GM13977 (cell line): ENCODE measurements around the gene TMX1.

ENCODE experiments used
- DNase-seq: peaks from one replicate; pipeline ENCODE4 v3.0.0; 2012; ENCODE audit warnings: low spot score
- CTCF ChIP-seq: IDR thresholded peaks from 2 replicates; pipeline ENCODE4 v1.5.1; 2012; ENCODE audit warnings: mild to moderate bottlenecking, control low read depth; ENCODE audit not compliant: insufficient read depth; ENCODE audit errors: extremely low read depth, missing control alignments
- in situ Hi-C: fragments of 300-500 bp; cut with MboI; formaldehyde crosslinking; loops from one replicate; pipeline ENCODE4 v1.12.0; 2022; ENCODE audit warnings: low sequenced_read_pairs, low pct_unique_long_range_greater_than_20kb, mixed read lengths, inconsistent platforms; ENCODE audit not compliant: unreplicated experiment

Gene TMX1

GRCh38 chr14:51305751-51306150 lies 65.7 kb downstream of the TMX1 start:
- in situ Hi-C loops, result no loop called here
- TF ChIP-seq CTCF, result no peak
- no peak for DNase-seq
